SK-N-SH (cell line): ENCODE measurements around the gene LIX1.

Source experiments
- CTCF ChIP-seq: fragments of 200-600 bp; sonication (generic); IDR thresholded peaks from 2 replicates; pipeline ENCODE4 v1.6.1; 2017; ENCODE audit warnings: antibody characterized with exemption, mild to moderate bottlenecking, moderate library complexity
- ELF1 ChIP-seq: IDR thresholded peaks from 2 replicates; pipeline ENCODE4 v1.4.0; 2012
- GABPA ChIP-seq: IDR thresholded peaks from 2 replicates; pipeline ENCODE4 v1.4.0; 2012; ENCODE audit warnings: low read depth, mild to moderate bottlenecking
- MAX ChIP-seq: IDR thresholded peaks from 2 replicates; pipeline ENCODE4 v1.4.0; 2012; ENCODE audit warnings: low read depth
- RAD21 ChIP-seq: IDR thresholded peaks from 2 replicates; pipeline ENCODE4 v1.6.1; 2012; ENCODE audit warnings: mild to moderate bottlenecking, low read length
- REST ChIP-seq: IDR thresholded peaks from 2 replicates; pipeline ENCODE4 v1.6.1; 2012; ENCODE audit warnings: mild to moderate bottlenecking, low read depth, low read length, moderate library complexity
- RXRA ChIP-seq: IDR thresholded peaks from 2 replicates; pipeline ENCODE4 v1.4.0; 2012; ENCODE audit warnings: low read depth, mild to moderate bottlenecking, borderline replicate concordance
- SMC3 ChIP-seq: IDR thresholded peaks from 2 replicates; pipeline ENCODE4 v1.6.1; 2012; ENCODE audit warnings: low read depth, low read length, improper control_type of control experiment

- TF ChIP-seq GABPA, result no peak
- no peak for TF ChIP-seq CTCF
- no peak for TF ChIP-seq MAX
- TF ChIP-seq REST, result no peak
- TF ChIP-seq ELF1, result no peak
- no peak for TF ChIP-seq RXRA
- TF ChIP-seq SMC3, result no peak
- no peak for TF ChIP-seq RAD21
Measured at GRCh38 chr5:97049175-97049574, 93.2 kb downstream of the LIX1 start.
